GM12891 (cell line): ENCODE measurements around the gene DRC3.

Experiments used
- POLR2A ChIP-seq: IDR thresholded peaks from 2 replicates; pipeline ENCODE4 v1.6.1; 2011; ENCODE audit warnings: low read depth, low read length, control low read depth
- TAF1 ChIP-seq: IDR thresholded peaks from 2 replicates; pipeline ENCODE4 v1.6.1; 2011; ENCODE audit warnings: low read depth, low read length, control low read depth

DNA sequence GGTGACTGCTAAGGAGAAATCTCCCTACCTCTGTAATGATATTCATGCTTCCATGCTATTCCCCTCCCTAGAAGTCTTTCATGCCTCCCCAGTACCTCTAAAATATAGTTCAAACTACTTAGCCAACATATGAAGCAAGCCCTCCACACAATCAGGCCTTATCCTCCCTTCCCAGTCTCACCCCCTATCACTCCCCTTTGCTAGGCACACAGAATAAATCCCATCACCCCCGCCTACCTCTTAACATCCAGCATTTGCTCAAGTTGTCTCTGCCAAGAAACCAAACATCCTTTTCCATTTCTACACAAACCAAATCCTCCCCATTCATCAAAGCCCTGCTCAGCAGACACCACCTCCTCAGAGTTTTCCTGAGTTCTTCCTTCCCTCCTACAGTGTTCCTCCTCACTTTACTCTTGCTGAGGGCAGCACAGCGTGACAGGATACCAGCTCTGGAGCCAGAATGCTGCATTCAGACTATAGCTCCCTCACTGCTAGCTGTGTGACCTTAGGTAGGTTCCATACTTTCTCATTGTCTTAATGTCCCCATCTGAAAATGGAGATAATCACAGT lies 7.4 kb upstream of the DRC3 start:
- TF ChIP-seq POLR2A, result no peak
- TF ChIP-seq TAF1, result no peak
